Choroid plexus epithelial cell (primary cell): ENCODE data around the gene ZNF587B.
"Not testable (repeated sequence)": the region's sequence is repeated elsewhere in the genome, so short reads cannot be mapped to it uniquely, and the experiment has no call there.

Source experiments
- DNase-seq: peaks from one replicate; pipeline ENCODE4 v3.0.0-alpha.2; 2010; ENCODE audit warnings: low read depth
- H3K4me3 ChIP-seq: 2 replicates; pipeline ENCODE4 v1.5.1; 2011; ENCODE audit warnings: low read depth, mild to moderate bottlenecking, control low read depth, low read length, moderate library complexity
- CTCF ChIP-seq: conservative IDR thresholded peaks from 2 replicates; pipeline ENCODE4 v1.5.1; 2011; ENCODE audit warnings: low read depth, mild to moderate bottlenecking, control low read depth, inconsistent platforms, low read length, moderate library complexity

ZNF587B gene

DNA sequence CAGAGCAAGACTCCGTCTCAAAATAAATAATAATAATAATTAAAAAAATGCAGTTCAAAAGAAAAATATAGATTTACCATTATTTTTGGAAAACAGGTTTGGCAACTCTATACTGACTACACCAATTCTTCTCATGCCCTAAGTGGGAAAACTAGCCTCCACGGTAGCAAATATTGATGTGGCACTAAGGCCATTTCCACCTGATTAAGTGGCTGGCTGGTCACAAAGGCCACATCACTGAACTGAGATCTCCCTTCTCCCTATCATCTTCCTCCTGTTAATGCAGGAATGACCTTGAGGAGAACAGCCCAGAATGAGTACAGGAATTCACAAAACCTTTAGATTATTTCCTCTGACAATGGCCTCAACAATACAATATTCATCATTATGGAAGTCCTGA, 40.1 kb downstream of the ZNF587B start:
- no peak for DNase-seq
- H3K4me3 ChIP-seq, result no peak overlapping the region
- no peak for TF ChIP-seq CTCF

- no peak overlapping the region for H3K4me3 ChIP-seq
- no peak for TF ChIP-seq CTCF
- no peak for DNase-seq
Measured at GRCh38 chr19:57872450-57872849, 42.4 kb downstream of the ZNF587B start.

GRCh38 chr19:57873883-57874799, 44.0 kb downstream of the ZNF587B start:
- DNase-seq, result peak; percentile 18
- not testable (repeated sequence) for H3K4me3 ChIP-seq

- TF ChIP-seq CTCF, result no peak
- no peak for DNase-seq
- H3K4me3 ChIP-seq, result no peak overlapping the region
Measured at GRCh38 chr19:57886046-57886445, 55.9 kb downstream of the ZNF587B start.

DNA sequence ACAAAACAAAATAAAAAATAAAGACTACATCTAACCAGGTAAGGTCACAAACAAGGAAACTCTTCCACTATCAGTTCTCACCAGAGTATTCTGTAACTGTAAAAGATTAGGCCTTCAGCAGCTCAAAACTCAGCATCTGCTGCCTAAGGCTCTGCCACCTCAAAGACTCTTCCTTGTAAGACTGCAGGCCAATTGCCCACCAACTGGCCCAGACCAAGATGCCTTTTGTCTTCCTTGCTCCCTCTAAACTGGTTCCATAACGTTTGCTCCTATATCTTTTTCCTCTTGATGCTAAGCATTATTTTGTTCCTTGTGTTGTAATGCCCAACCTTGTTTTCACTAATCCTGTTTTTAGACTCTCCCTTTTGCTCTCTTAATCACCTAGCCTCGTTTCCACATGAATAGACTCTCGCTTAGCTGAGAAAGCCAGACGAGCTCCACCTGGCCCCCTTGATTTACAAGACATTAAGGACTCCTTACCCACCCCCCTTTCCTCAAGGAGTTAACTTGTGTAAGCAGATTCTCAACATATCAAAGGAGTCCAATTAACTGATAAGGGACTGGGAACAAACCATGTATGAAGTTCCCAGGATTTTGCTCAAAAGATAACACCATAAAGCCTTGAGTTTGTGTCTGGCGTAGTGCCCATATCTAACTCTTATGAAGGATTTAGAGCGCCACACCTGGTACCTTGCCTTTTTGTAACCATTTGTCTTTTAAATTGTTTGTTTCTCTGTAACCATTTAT, 57.3 kb downstream of the ZNF587B start:
- peak; percentile 39 for DNase-seq
- TF ChIP-seq CTCF, result no peak
- H3K4me3 ChIP-seq, result peak overlapping the region; percentile 96

DNA sequence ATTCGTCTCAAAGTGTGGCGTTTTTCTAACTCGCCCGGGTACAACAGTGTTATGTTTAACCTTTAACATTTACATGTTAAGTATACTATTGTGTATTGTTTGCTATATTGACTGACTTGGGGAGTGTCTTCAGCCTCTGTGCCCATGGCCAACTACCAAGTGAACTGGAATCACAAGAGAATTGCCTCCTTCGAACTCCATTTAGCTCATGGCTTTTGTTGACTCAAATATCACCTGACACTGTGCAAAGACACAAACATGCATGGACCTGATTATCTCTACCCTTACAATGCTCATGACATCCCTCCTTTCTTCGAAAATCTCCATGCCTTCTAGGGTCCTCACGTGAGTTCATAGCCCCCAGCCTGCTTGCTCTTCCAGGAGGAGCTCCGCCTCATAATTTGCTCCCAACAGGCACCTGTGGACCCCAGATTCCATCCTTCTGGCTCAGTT, 58.0 kb downstream of the ZNF587B start:
- no peak for TF ChIP-seq CTCF
- H3K4me3 ChIP-seq, result peak overlapping the region; percentile 96
- DNase-seq, result no peak

GRCh38 chr19:57888560-57889231, 58.6 kb downstream of the ZNF587B start, which contains the start of gene ZNF814:
Gene ZNF814, minus strand, starts transcription at chr19:57889037. Its CDS starts 235 bp downstream, at chr19:57888802.
- H3K4me3 ChIP-seq, result peak within 1 kb of the TSS; percentile 96
- peak; percentile 49 for TF ChIP-seq CTCF
- peak; percentile 89 for DNase-seq

DNA sequence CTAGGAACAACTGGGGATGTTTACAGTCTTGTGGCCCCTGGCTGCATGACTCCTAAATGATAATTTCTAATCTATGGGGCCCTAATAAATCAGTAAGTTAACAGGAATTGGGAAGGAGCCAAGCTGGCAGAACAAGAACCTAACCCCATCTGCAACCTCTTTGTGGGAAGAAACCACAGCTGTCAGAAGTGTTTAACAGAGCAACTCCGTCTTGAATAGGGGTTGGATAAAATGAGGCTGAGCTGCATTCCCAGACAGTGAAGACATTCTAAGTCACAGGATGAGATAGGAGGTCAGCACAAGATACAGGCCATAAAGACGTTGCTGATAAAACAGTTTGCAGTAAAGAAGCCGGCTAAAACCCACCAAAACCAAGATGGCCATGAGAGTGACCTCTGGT, 60.6 kb downstream of the ZNF587B start:
- peak; percentile 67 for DNase-seq
- not testable (repeated sequence) for H3K4me3 ChIP-seq
